H9 (cell line): ENCODE measurements around the gene TNXB. TPM values are rescaled to one million over a fixed set of nuclear protein-coding genes. Genes with fewer than 3 reads are reported as not detected.

Experiments used
- DNase-seq: peaks from one replicate; pipeline ENCODE4 v3.0.0-alpha.2; 2017
- H2AFZ ChIP-seq: one replicate; pipeline ENCODE4 v1.6.1; 2013; ENCODE audit warnings: mild to moderate bottlenecking, low read length, control low read depth, moderate library complexity
- H2AK5ac ChIP-seq: 2 replicates; pipeline ENCODE4 v1.6.1; 2013; ENCODE audit warnings: low read length, control low read depth, mixed read lengths; ENCODE audit not compliant: insufficient read length
- H2BK120ac ChIP-seq: one replicate; pipeline ENCODE4 v1.6.1; 2013; ENCODE audit warnings: low read depth, mild to moderate bottlenecking, low read length, control low read depth, inconsistent platforms; ENCODE audit not compliant: poor library complexity, severe bottlenecking
- H2BK12ac ChIP-seq: 2 replicates; pipeline ENCODE4 v1.6.1; 2013; ENCODE audit warnings: low read length, control low read depth, mixed read lengths, low read depth; ENCODE audit not compliant: insufficient read length
- H2BK15ac ChIP-seq: 2 replicates; pipeline ENCODE4 v1.6.1; 2013; ENCODE audit warnings: low read depth, low read length, control low read depth
- H2BK20ac ChIP-seq: one replicate; pipeline ENCODE4 v1.6.1; 2013; ENCODE audit warnings: low read depth, mild to moderate bottlenecking, low read length, control low read depth, inconsistent platforms; ENCODE audit not compliant: poor library complexity, severe bottlenecking
- H2BK5ac ChIP-seq: 2 replicates; pipeline ENCODE4 v1.6.1; 2013; ENCODE audit warnings: low read length, control low read depth, mixed read lengths; ENCODE audit not compliant: insufficient read length
- H3K14ac ChIP-seq: 2 replicates; pipeline ENCODE4 v1.6.1; 2013; ENCODE audit warnings: low read length, control low read depth; ENCODE audit not compliant: insufficient read depth
- H3K18ac ChIP-seq: 2 replicates; pipeline ENCODE4 v1.6.1; 2013; ENCODE audit warnings: low read depth, mild to moderate bottlenecking, mixed read lengths, low read length, control low read depth; ENCODE audit not compliant: insufficient read length
- H3K23ac ChIP-seq: 2 replicates; pipeline ENCODE4 v1.6.1; 2013; ENCODE audit warnings: low read length, control low read depth, mixed read lengths, low read depth; ENCODE audit not compliant: insufficient read length
- H3K23me2 ChIP-seq: 2 replicates; pipeline ENCODE4 v1.6.1; 2013; ENCODE audit warnings: low read depth, mild to moderate bottlenecking, mixed read lengths, low read length, control low read depth; ENCODE audit not compliant: insufficient read length, poor library complexity, severe bottlenecking
- H3K27ac ChIP-seq: 2 replicates; pipeline ENCODE4 v1.5.1; 2013; ENCODE audit warnings: low read length, control low read depth, mixed read lengths, low read depth; ENCODE audit not compliant: insufficient read length
- H3K27me3 ChIP-seq: 2 replicates; pipeline ENCODE4 v1.6.1; 2013; ENCODE audit warnings: low read length, control low read depth, inconsistent platforms; ENCODE audit not compliant: insufficient read depth
- H3K4ac ChIP-seq: 2 replicates; pipeline ENCODE4 v1.6.1; 2013; ENCODE audit warnings: low read depth, mild to moderate bottlenecking, control low read depth, inconsistent platforms, low read length, moderate library complexity
- H3K4me1 ChIP-seq: 2 replicates; pipeline ENCODE4 v1.6.1; 2013; ENCODE audit warnings: low read length, control low read depth, inconsistent platforms; ENCODE audit not compliant: insufficient read depth
- H3K4me2 ChIP-seq: 2 replicates; pipeline ENCODE4 v1.6.1; 2013; ENCODE audit warnings: low read length, control low read depth, mixed read lengths; ENCODE audit not compliant: insufficient read length, insufficient read depth
- H3K56ac ChIP-seq: 2 replicates; pipeline ENCODE4 v1.6.1; 2013; ENCODE audit warnings: low read depth, mild to moderate bottlenecking, mixed read lengths, low read length, control low read depth; ENCODE audit not compliant: insufficient read length
- H3K79me1 ChIP-seq: 2 replicates; pipeline ENCODE4 v1.6.1; 2013; ENCODE audit warnings: low read depth, mild to moderate bottlenecking, moderate library complexity, low read length, control low read depth, inconsistent platforms; ENCODE audit not compliant: insufficient read depth, poor library complexity, severe bottlenecking
- H3K79me2 ChIP-seq: 2 replicates; pipeline ENCODE4 v1.6.1; 2013; ENCODE audit warnings: low read length, control low read depth, inconsistent platforms; ENCODE audit not compliant: insufficient read depth
- H3K9ac ChIP-seq: 2 replicates; pipeline ENCODE4 v1.6.1; 2013; ENCODE audit warnings: low read length, control low read depth, mixed read lengths; ENCODE audit not compliant: insufficient read length; ENCODE audit errors: extremely low read depth
- H3K9me3 ChIP-seq: one replicate; pipeline ENCODE4 v1.6.1; 2013; ENCODE audit warnings: low read depth, low read length, inconsistent platforms; ENCODE audit not compliant: control insufficient read depth
- H3T11ph ChIP-seq: one replicate; pipeline ENCODE4 v1.6.1; 2013; ENCODE audit warnings: mild to moderate bottlenecking, low read length, control low read depth, inconsistent platforms
- H4K20me1 ChIP-seq: one replicate; pipeline ENCODE4 v1.6.1; 2013; ENCODE audit not compliant: control insufficient read depth, insufficient read length, insufficient read depth
- H4K5ac ChIP-seq: 2 replicates; pipeline ENCODE4 v1.6.1; 2013; ENCODE audit warnings: low read depth, mild to moderate bottlenecking, mixed read lengths, low read length, control low read depth; ENCODE audit not compliant: insufficient read length
- H4K8ac ChIP-seq: replicated peaks from 2 replicates; pipeline ENCODE4 v1.6.1; 2013; ENCODE audit warnings: low read length, control low read depth, mixed read lengths, low read depth; ENCODE audit not compliant: insufficient read length
- H4K91ac ChIP-seq: 2 replicates; pipeline ENCODE4 v1.6.1; 2013; ENCODE audit warnings: low read depth, mild to moderate bottlenecking, moderate library complexity, mixed read lengths, low read length, control low read depth; ENCODE audit not compliant: insufficient read length
- H3K27ac Mint-ChIP-seq, 3 experiments: 2 replicates in 2 of 3; 3 replicates in 1 of 3; pipeline ENCODE4 v1.8.0; 2020 to 2021; ENCODE audit warnings: mixed read lengths in 3 of 3, mild to moderate bottlenecking in 1 of 3, moderate library complexity in 1 of 3
- H3K27me3 Mint-ChIP-seq: 2 replicates; pipeline ENCODE4 v1.8.0; 2021; ENCODE audit warnings: low read depth, mild to moderate bottlenecking, moderate library complexity, mixed read lengths
- H3K36me3 Mint-ChIP-seq, 3 experiments: 2 replicates in 2 of 3; 3 replicates in 1 of 3; pipeline ENCODE4 v1.8.0; 2020 to 2021; ENCODE audit warnings: low read depth in 3 of 3, mixed read lengths in 3 of 3; ENCODE audit not compliant: insufficient read depth in 1 of 3
- H3K4me1 Mint-ChIP-seq, 2 experiments: 2 replicates each; pipeline ENCODE4 v1.8.0; 2020; ENCODE audit warnings: mixed read lengths in 2 of 2
- H3K4me3 Mint-ChIP-seq, 2 experiments: 2 replicates in 1 of 2; 3 replicates in 1 of 2; pipeline ENCODE4 v1.8.0; 2020 to 2021; ENCODE audit warnings: mild to moderate bottlenecking in 2 of 2, mixed read lengths in 2 of 2, moderate library complexity in 1 of 2
- H3K9me3 Mint-ChIP-seq, 2 experiments: 2 replicates in 1 of 2; 3 replicates in 1 of 2; pipeline ENCODE4 v1.8.0; 2020; ENCODE audit warnings: mild to moderate bottlenecking in 2 of 2, mixed read lengths in 2 of 2, moderate library complexity in 1 of 2
- CTCF ChIP-seq: fragments of 200-600 bp; sonication (generic); conservative IDR thresholded peaks from 3 replicates; pipeline ENCODE4 v1.8.0; 2021; ENCODE audit warnings: antibody characterized with exemption, mild to moderate bottlenecking
- WGBS: extraction: QIAGEN DNeasy Blood & Tissue Kit; methylation state at CpG from one replicate; pipeline ENCODE4 v1.1.7; 2013; ENCODE audit warnings: missing lambda C conversion rate, low lambda C conversion rate, mixed read lengths; ENCODE audit not compliant: insufficient read length; ENCODE audit errors: extremely low coverage; 5-methylcytosine and 5-hydroxymethylcytosine counted together
- total RNA-seq: library from RNA; stranded (reverse); gene quantifications from 2 replicates; pipeline ENCODE4 v1.2.1, GENCODE V29; 2021

The TNXB gene
- total RNA-seq, 1 experiment from 2014 or later, result 5.0 TPM

- Histone ChIP-seq H3K79me1 (no peaks in the 10 kb centered on the region), H2BK120ac (no peak overlapping the region), H3K9me3 (no peaks in the 10 kb centered on the region), H2AFZ (no peak overlapping the region), H3K27ac (no peak overlapping the region), H2BK5ac (no peak overlapping the region), H3K4me1 (no peaks in the 10 kb centered on the region), H3K18ac (no peak overlapping the region), H4K5ac (no peak overlapping the region), H3T11ph (no peak overlapping the region), H3K56ac (no peak overlapping the region), H4K91ac (no peak overlapping the region), H4K20me1 (no peaks in the 10 kb centered on the region), H3K9ac (no peak overlapping the region), H2BK15ac (no peak overlapping the region), H4K8ac (no peak overlapping the region), H3K14ac (no peak overlapping the region), H3K23ac (no peak overlapping the region), H3K27me3 (no peaks in the 10 kb centered on the region), H2BK12ac (no peak overlapping the region), H3K4ac (no peak overlapping the region), H2BK20ac (no peak overlapping the region), H2AK5ac (no peak overlapping the region), H3K4me2 (no peak overlapping the region), H3K23me2 (no peaks in the 10 kb centered on the region), H3K79me2 (no peaks in the 10 kb centered on the region)
- H3K4me1 Mint-ChIP-seq, result peaks cover 0 to 4% of the 10 kb centered on the region in 2 experiments; a peak in 2 of 4 replicates
- no peak for TF ChIP-seq CTCF
- no peak overlapping the region for H3K4me3 Mint-ChIP-seq
- no peak for DNase-seq
- H3K36me3 Mint-ChIP-seq, result no peaks in the 10 kb centered on the region; a peak in 1 of 7 replicates
- H3K9me3 Mint-ChIP-seq, result no peaks in the 10 kb centered on the region
- peaks cover 3% of the 10 kb centered on the region; the same call in 1 of the 2 replicates for H3K27me3 Mint-ChIP-seq
- no CpG with 5 or more reads among the region's 11 CpGs for WGBS
- H3K27ac Mint-ChIP-seq, result no peak overlapping the region
These were observed 50.6 kb downstream of the TNXB start for GRCh38 chr6:32058511-32058963.
